ENCODE data around the gene PPP1R9A. TPM values are rescaled to one million over a fixed set of nuclear protein-coding genes. Genes with fewer than 3 reads are reported as not detected.

The PPP1R9A gene
- total RNA-seq, 1 donor from 2014 or later = 57.2 TPM

- Mint-ChIP-seq H3K9me3 (ENCODE audit: low read depth) (peaks cover 4% of the 10 kb centered on the region), H3K36me3 (ENCODE audit: insufficient read depth) (peaks cover 11% of the 10 kb centered on the region), H3K4me3 (ENCODE audit: low read depth) (no peak overlapping the region), H3K4me1 (ENCODE audit: low read depth) (peaks cover 6% of the 10 kb centered on the region), H3K27me3 (no peaks in the 10 kb centered on the region), H3K27ac (no peak overlapping the region)
- TF ChIP-seq CTCF (IDR thresholded peaks at IDR 0.05; ENCODE audit: unreplicated experiment) = no peak
- DNase-seq (ENCODE audit: low spot score, unreplicated experiment) = no peak
Measured at GRCh38 chr7:94923412-94923811, 16.0 kb downstream of the PPP1R9A start.

GRCh38 chr7:94928168-94928707 is 20.8 kb downstream of the PPP1R9A start:
- Mint-ChIP-seq H3K4me3 (ENCODE audit: low read depth) (no peak overlapping the region), H3K9me3 (ENCODE audit: low read depth) (no peaks in the 10 kb centered on the region), H3K27me3 (no peaks in the 10 kb centered on the region), H3K36me3 (ENCODE audit: insufficient read depth) (peaks cover 1% of the 10 kb centered on the region), H3K4me1 (ENCODE audit: low read depth) (peaks cover 11% of the 10 kb centered on the region), H3K27ac (no peak overlapping the region)
- no peak for TF ChIP-seq CTCF (IDR thresholded peaks at IDR 0.05; ENCODE audit: unreplicated experiment)
- no peak for DNase-seq (ENCODE audit: low spot score, unreplicated experiment)

- H3K36me3 Mint-ChIP-seq (ENCODE audit: insufficient read depth) = no peaks in the 10 kb centered on the region
- TF ChIP-seq CTCF (IDR thresholded peaks at IDR 0.05; ENCODE audit: unreplicated experiment) = no peak
- no peak for DNase-seq (ENCODE audit: low spot score, unreplicated experiment)
- no peak overlapping the region for H3K27ac Mint-ChIP-seq
- no peaks in the 10 kb centered on the region for H3K9me3 Mint-ChIP-seq (ENCODE audit: low read depth)
- no peaks in the 10 kb centered on the region for H3K27me3 Mint-ChIP-seq
- H3K4me1 Mint-ChIP-seq (ENCODE audit: low read depth) = peaks cover 16% of the 10 kb centered on the region
- no peak overlapping the region for H3K4me3 Mint-ChIP-seq (ENCODE audit: low read depth)
Measured at GRCh38 chr7:94933256-94933990, 26.0 kb downstream of the PPP1R9A start.

- DNase-seq (ENCODE audit: low spot score, unreplicated experiment) = no peak
- Mint-ChIP-seq H3K36me3 (ENCODE audit: insufficient read depth) (no peaks in the 10 kb centered on the region), H3K27ac (no peak overlapping the region), H3K27me3 (no peaks in the 10 kb centered on the region), H3K4me1 (ENCODE audit: low read depth) (peaks cover 17% of the 10 kb centered on the region), H3K9me3 (ENCODE audit: low read depth) (no peaks in the 10 kb centered on the region), H3K4me3 (ENCODE audit: low read depth) (no peak overlapping the region)
- TF ChIP-seq CTCF (IDR thresholded peaks at IDR 0.05; ENCODE audit: unreplicated experiment) = no peak
Measured at GRCh38 chr7:94939395-94939794, 32.0 kb downstream of the PPP1R9A start.

- no peak for DNase-seq (ENCODE audit: low spot score, unreplicated experiment)
- Mint-ChIP-seq H3K27ac (no peak overlapping the region), H3K4me3 (ENCODE audit: low read depth) (no peak overlapping the region), H3K9me3 (ENCODE audit: low read depth) (no peaks in the 10 kb centered on the region), H3K36me3 (ENCODE audit: insufficient read depth) (no peaks in the 10 kb centered on the region), H3K4me1 (ENCODE audit: low read depth) (peaks cover 19% of the 10 kb centered on the region), H3K27me3 (no peaks in the 10 kb centered on the region)
- TF ChIP-seq CTCF (IDR thresholded peaks at IDR 0.05; ENCODE audit: unreplicated experiment) = no peak
Measured at GRCh38 chr7:94940241-94940640, 32.8 kb downstream of the PPP1R9A start.

All from progenitor cell of endocrine pancreas (in vitro differentiated cells).